Muscle of arm (tissue), 12 donors: ENCODE results near the gene STRBP. TPM values are rescaled to one million over a fixed set of nuclear protein-coding genes. Genes with fewer than 3 reads are reported as not detected.

ENCODE experiments used
- DNase-seq: peaks from one replicate; pipeline ENCODE4 v3.0.0-alpha.2; 2013
- polyA plus RNA-seq, 12 donors: library from polyadenylated mRNA; unstranded; fragments of 120-200 nt; gene quantifications; one replicate each; pipeline ENCODE4 v1.2.1, GENCODE V29; 2013; ENCODE audit not compliant: insufficient read length in 12 of 12

Gene STRBP
- polyA plus RNA-seq, 12 donors, result 8.1 to 19.6 (median 10.4) TPM; not detected in 1

DNA sequence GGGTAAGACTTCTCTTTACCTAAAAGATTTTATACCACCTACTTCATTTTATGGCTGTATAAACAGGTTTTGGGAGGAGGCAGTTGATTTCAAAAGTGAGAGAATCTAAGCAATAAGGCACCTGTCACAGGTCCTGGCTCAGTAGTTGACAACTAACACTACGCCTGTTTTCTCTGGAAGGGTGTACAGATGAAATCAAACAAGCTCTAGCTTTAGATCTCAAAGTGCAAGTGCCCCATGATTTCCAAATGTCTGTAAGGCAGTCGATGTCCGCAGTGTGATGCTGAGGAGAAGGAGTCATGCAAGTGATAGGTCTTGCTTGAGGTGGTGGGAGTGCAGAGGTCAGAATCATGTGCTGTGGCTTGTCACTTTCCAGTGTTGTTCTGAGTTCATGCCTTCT lies 168.8 kb downstream of the STRBP start:
- DNase-seq, result no peak

DNA sequence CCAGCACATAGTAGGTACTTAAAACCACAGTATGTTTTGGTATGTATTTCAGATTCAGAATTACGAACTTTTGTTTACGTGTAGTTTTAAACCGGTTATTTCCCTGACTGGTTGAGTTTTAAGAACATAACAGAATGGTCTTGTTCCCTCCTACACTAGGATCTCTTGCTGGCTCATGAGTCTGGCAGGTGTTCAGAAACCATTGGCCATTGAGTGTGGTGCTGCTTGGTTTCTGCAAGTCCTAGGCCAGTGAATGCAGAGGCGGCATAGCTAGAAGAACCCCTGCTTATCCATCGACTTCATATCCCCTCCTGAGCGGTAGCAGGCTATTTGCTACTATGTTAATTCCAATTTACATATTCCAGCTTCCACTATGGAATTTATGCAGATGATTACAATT lies 169.3 kb downstream of the STRBP start:
- DNase-seq, result no peak

DNA sequence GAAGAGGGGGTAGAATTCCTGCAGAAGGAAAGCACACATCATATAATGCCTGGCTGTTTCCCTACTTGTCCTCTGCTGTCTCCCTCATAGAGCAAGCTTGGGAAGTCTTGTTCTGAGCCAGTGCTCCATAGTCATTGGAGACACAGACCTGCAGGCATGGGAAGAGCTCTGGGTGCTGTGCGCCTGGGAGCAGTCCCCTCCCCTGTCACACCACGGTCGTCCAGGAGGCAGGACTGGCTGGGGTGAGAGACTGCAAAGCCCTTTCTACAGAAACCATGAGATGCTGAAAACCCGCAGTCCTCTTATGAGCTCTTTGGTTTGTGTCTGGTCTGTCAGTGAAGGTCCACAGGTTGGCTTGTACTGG lies 170.3 kb downstream of the STRBP start:
- DNase-seq, result no peak

DNA sequence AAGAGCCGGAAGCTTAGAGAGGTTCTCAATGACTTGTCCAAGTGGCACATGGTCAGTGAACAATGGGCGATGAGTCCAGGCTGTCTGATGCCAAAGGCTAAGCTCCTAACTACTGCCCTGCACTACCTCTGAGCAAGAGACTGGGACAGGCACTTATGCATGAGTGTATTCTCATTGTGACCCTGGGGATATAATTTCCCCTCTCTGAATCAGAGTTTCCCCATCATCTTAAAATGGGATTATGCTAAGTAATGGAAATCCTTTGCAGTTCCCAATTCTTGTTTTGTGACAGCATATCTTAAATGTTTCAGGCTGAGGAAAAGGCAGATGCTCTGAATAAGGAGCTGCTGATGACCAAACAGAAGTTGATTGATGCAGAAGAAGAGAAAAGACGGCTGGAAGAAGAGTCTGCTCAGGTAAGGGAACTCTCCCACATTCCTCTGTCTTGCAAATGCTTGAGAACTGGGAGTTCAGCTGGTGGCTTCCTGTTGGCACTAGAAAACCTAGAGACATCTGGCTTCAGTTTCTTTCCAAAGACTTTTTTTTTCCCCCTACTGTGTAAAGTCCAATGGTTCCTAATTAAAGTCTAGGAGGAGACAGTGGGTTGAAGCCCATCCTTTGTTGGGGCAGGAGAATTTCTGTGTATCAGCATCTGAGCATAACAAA lies 170.8 kb downstream of the STRBP start:
- no peak for DNase-seq

DNA sequence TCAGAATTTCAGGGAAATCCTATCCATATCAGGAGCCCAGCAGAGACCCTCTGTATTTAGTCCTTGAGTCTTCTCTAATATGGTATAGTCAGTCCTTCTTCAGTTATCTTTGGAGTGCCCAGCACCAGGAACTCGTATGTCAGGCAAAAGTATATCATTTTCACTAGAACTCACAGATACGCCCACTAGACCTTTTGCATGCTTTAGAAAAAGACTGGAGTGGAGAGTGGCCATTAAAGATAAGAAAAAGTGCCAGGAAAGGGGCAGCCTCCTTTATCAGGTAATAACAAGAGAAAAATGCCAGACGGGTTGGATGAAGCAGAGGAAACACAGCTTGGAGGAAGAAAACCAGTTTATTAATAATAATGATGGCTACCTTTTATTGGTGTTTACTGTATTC lies 171.4 kb downstream of the STRBP start:
- no peak for DNase-seq

DNA sequence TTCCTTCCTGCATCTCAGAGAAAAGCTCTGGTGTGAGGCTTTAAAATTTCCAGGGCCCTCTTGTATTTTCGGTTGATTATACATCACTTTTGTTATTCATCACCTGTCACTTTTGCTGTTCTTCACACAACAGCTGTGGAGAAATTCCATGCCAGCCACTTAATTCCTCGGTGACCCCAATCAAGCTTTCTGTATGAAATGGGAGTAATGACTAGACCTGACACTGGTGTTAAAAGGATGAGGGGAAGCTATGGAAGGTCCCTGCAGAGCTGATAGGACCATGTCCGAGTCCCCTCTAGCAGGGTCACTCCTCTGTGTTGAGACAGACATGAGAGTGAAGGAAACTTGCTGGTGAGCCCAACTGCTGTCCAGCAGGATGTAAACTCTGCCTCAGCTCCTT lies 175.2 kb downstream of the STRBP start:
- no peak for DNase-seq

DNA sequence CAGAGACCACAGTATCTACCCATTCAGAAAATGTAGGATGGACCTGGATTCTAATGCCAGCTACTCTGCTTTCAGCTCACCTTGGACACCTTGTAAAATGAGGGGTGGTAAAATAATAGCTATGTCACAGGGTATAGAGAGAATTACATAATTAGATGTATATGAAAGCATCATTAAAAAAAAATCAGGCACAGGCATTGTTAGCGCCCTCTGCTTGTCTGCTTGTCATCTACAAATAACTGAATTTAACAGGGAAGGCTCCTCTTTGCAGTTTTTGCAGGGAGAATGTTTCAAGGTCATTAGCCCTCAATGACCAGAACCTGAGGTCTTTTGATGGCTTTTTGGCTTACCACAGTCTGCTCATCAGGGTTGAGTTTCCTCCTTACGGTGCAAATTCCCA lies 176.9 kb downstream of the STRBP start:
- DNase-seq, result no peak

DNA sequence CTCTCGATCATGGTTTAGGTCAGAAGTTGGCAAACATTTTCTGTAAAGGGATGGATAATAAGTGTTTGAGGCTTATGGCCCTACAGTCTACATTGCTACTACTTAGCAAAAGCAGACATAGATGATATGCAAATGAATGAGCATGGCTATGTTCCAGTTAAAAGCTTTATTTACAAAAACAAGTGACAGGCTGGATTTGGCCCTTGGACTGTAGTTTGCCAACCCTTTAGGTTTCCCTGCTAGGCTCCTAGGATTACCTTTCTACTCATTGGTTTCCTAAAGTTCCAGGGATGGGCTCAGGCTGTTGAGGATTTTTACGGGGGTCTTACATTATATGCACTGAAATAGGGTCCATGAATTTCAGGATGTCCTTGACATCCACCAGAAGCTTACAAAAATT lies 177.4 kb downstream of the STRBP start:
- DNase-seq, result no peak

DNA sequence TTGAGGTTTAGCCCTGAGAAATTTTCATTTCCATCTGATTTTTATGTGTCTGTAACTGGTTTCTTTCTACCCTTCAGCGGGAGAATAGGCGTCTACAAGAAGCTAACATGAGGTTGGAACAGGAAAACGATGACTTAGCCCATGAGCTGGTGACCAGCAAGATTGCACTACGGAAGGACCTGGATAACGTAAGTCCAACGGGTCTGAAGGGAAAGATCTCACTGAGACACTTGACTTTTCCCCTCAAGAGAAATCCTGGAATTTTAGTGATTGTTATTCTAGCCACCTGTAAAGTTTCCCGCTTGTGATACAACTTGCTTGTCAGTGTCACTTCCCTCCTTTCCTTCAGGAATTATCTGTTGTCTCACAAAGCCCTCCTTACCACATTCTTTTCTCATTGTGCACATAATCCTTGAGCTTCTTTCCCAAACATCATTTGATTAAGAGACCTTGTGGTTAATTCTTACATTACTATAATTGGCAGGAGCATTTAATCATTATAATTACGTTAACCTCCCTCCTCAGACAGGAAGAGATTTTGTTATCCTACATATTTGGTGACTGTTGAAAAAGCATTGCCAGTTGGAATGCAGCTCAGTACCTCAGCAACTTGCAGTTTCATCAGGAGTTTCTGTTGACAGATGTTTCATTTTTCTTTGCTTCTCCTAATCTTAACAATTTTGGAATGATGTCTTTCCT lies 178.0 kb downstream of the STRBP start:
- no peak for DNase-seq

DNA sequence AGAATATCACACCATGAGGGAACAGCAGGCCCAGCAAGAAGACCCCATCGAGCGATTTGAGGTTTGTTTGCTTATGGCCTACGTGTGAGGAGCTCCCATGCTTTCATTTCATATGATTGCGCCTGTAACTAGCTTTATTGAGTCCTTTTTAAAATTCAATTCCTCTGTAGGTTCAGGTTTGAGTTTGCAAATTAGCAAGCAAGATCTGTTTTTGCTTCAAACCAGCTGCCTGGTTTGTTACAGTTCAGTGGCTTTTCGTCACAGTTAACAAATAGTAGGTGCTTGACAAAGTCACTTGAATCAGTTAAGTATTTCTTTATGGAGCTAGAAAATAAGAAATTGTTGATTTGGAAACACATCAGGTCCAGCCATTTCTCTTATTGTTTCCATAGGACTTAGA lies 178.6 kb downstream of the STRBP start:
- DNase-seq, result no peak

DNA sequence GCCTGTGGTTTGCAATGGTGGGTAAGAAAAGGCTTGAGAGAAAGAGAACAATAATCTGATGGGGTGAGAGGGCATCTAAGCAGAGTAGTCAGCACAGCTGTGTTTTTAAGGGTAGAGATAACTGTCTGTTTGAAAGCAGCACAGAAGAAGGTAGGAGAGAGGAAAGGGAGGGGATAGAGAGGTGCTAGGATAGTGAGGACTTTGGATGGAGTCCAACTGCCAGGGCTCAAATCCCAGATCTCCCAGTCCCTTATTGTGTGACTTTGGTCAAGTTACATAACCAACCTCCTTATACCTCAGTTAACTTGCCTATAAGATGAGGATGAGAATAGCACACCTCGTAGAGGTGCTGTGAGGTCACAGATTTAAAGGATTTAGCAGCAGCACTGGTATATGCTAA lies 179.3 kb downstream of the STRBP start:
- DNase-seq, result no peak

DNA sequence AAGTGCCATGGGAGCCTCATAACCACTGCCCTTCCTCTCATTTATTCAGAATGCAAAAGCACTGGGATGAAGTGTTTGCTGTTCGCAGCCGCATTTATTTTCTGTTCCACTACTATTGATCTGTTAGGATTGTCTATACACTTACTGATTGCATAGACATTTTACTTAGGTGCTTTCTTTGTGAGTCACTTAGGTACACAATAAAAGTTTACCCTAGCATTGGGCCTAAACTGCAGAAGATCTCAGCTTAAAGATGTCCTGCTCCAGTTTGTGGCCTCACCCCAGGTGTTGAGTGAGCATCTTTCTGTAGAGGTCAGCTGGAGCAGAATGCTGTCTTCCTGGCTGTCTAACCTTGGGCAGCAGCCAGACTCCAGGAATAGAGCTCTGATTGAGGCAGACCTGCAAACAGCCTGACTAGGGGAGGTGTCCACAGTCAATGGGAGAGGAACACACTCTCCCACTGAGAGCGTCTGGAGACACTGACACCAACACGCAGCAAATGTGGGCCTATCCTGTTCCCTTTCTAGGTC lies 181.0 kb downstream of the STRBP start:
- no peak for DNase-seq

DNA sequence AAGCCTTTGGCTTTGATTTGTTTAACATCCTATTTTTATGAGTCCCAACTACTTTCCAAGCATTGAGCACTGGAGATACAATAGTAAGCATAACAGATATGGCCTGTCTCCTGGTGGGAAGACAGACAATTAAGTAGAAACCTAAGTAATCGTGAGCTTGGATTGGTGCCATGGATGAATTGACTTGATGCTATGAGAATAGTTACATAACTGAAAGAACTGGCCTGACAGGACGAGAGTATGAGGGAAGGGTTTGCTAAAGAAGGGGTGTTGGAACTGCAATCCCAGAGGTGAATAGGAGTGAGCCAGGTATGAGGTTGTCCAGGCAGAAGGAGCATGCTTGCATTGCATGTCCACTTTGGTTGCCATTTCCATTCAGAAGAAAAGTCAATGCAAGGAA lies 182.5 kb downstream of the STRBP start:
- DNase-seq, result no peak

DNA sequence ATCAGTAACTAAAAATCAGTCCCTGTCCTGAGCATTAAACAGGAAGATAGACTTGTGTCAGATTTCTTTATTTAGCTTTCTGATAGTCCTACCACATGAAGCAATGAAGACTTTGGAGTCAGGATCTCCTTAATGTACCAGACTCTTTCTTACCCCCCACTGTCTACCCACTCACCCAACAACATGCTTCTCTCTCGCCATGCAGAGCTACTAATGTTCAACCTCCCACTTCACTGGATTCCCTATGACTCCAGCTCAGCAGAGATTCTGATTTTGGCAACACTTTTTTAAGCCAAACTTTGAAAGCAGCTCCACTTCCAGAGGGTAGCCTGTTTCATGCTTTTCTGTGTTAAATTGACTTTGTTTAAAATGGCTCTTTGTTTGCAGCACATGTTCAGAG lies 184.1 kb downstream of the STRBP start:
- no peak for DNase-seq

DNA sequence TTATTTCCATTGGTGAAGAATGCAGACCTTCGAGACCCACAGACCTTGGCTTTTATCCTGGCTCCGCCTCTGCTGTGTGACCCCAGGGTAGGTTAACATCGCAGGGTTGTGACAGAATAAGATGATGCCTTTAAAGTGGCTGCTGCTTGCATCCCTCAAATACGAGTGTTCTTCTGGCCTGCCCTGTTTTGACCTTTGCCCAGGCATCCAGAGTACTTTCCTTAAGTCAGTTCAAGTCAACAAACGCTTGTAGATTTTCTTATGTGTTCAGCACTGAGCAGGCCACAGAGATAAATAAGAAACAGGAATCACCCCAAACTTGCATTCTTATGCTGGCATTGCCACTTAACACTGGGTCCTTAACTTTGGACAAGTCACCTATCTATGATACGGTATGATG lies 184.7 kb downstream of the STRBP start:
- no peak for DNase-seq

DNA sequence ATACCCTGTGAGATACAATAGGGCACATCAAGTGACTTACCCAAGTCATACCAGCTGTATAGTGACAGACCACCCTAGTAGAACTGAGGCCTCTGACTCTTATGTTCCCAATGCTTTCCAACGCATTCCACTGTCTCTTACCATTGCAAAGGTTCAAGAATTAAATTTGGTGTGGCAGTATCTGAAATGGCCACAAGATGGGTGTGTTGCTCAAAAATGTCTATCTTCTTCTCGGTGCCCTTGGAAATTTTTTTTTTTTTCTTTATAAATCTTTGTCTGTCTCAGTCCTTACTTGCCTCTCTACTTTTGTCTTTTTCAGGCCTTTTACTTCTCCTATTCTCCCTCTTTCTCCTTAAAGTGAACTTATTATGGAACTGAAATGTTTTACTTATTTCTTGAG lies 186.6 kb downstream of the STRBP start:
- peak; percentile 30 for DNase-seq

DNA sequence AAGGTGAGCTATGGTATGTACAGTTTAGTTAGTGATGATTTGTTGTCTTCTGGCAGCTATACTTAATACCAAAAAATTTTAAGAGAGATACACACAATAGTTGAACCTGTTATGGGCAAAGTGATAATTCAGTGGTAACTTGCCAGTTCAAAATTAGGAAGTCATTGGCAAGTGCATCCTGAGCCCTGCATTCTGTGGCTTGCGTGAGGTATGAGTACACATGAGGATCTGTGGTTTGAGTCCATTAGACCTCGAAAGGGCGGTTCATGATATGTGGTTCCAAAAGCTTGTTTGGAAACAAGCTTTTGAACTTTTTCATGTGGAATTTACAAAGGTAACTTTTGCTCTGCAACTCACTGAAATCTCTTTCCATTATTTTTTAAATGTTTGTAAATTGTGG lies 187.9 kb downstream of the STRBP start:
- no peak for DNase-seq

DNA sequence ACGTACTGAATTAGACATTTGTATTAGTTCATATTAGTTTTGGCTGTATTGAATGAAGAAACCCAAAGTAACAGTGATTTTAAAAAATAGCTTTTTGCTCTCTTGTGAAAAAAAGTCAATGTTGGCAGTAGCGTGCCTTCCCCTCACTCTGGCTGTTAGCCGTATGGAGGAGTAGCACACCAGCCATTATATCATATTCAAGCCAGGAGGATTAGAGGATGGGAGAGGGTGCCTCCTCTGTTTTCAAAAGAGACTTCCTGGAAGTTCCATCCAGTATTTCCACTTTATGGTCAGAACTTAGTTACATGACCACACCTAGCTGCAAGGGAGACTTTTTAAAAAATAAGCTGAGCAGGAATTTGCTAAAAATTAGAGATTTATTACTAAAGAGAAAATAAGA lies 193.8 kb downstream of the STRBP start:
- DNase-seq, result peak; percentile 9

DNA sequence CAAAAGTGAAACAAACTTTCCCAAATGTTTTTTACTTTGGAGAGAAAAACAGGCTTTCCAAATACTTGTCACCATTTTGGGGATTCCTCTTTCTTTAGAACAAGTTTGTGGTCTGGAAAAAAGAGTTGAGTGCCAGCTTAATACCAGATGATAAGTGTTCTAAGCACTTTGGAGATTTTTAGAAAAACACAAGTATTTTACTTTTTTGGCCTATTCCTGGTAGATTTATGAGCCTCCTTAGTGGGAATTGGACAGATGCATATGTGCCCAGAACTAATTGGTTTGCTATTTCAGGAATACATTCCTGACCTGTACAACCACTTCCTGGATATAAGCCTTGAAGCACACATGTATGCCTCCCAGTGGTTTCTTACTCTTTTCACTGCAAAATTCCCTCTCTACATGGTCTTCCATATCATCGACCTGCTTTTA lies 194.4 kb downstream of the STRBP start:
- DNase-seq, result peak; percentile 35

DNA sequence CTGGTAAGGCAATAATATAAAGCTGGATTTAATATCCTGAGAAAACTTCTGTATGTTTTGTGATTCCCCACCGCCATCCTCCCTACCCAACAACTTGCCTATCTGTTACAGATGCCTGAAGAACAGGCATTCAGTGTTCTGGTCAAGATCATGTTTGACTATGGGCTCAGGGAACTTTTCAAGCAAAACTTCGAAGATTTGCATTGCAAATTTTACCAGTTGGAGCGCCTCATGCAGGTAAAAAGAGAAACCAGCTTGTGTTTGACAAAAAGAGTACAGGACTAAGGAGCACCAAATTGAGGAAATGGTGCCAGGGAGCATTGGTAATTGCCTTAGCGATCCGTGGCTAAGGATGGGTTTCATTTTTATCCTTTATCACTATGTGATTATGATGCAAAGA lies 194.9 kb downstream of the STRBP start:
- DNase-seq, result no peak

DNA sequence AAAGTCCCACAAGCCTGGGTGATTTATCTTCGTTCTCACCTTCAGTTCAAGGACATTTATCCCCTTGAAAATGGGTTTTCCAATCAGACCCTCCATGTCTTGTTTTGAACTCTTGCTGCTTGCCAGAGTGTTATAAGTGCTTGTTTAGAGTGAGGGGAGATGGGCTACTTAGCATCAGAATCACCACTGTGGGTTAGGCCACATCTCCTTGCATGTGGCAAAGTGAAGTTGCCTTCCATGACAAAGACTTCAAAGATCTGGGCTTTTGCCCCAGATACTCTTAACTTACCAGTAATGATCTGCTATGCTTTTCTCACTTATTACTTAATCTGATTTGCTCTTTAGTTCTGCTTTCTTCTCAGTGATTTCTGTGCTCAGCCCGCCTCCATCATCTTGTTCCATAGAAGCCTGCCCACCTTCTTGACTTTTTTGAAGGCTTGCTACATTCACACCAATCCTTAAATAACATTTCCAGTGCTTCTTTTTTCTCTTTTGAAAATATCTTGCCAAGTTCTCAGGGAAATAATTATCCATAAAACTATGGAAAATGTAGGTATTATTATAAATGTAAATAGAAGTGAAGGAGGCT lies 195.9 kb downstream of the STRBP start:
- no peak for DNase-seq
